Kidney (tissue), 14 donors: Measurements from ENCODE around the gene GRIA2. TPM values are rescaled to one million over a fixed set of nuclear protein-coding genes. Genes with fewer than 3 reads are reported as not detected.

Experiments used
- DNase-seq, 5 donors: peaks; one replicate each; pipeline ENCODE4 v3.0.0-alpha.2; 2013 to 2020
- FAIRE-seq: peaks from 2 replicates; lab custom pipeline; 2012; peaks lifted over from hg19 to GRCh38; lab: Jason Lieb, UNC
- H3K27ac ChIP-seq, 2 donors: one replicate each; pipeline ENCODE4 v1.7.0; 2013; ENCODE audit warnings: low read depth in 2 of 2, low read length in 2 of 2, inconsistent platforms in 1 of 2
- H3K27me3 ChIP-seq: one replicate; pipeline ENCODE4 v1.7.1; 2013; ENCODE audit warnings: low read length, inconsistent platforms; ENCODE audit not compliant: control insufficient read depth, insufficient read depth
- H3K36me3 ChIP-seq, 3 donors: one replicate each; pipeline versions ENCODE4 v1.7.0 to v1.7.1; 2013; ENCODE audit warnings: low read length in 3 of 3, control low read depth in 1 of 3, inconsistent platforms in 1 of 3; ENCODE audit not compliant: insufficient read depth in 3 of 3, control insufficient read depth in 2 of 3
- H3K4me1 ChIP-seq, 3 donors: one replicate each; pipeline versions ENCODE4 v1.7.0 to v1.7.1; 2013; ENCODE audit warnings: low read length in 3 of 3, inconsistent platforms in 1 of 3, low read depth in 1 of 3; ENCODE audit not compliant: control insufficient read depth in 2 of 3, insufficient read depth in 2 of 3
- H3K4me3 ChIP-seq, 3 donors: one replicate each; pipeline versions ENCODE4 v1.7.0 to v1.8.1; 2013; ENCODE audit warnings: low read length in 3 of 3, control low read depth in 1 of 3, inconsistent platforms in 1 of 3
- H3K9ac ChIP-seq, 3 donors: one replicate each; pipeline versions ENCODE4 v1.7.0 to v1.7.1; 2013; ENCODE audit warnings: low read length in 3 of 3, control low read depth in 1 of 3, inconsistent platforms in 1 of 3
- H3K9me3 ChIP-seq, 3 donors: one replicate each; pipeline versions ENCODE4 v1.7.0 to v1.7.1; 2013; ENCODE audit warnings: low read length in 3 of 3, control low read depth in 1 of 3, inconsistent platforms in 1 of 3; ENCODE audit not compliant: control insufficient read depth in 2 of 3, insufficient read depth in 1 of 3
- CTCF ChIP-seq: IDR thresholded peaks from 3 replicates; pipeline ENCODE4 v1.5.1; 2012; ENCODE audit warnings: mild to moderate bottlenecking, moderate library complexity, borderline replicate concordance; ENCODE audit not compliant: insufficient read depth; ENCODE audit errors: extremely low read depth
- intact Hi-C: fragments of 100-400 bp; cut with DNase I; formaldehyde crosslinking; loops from one replicate; pipeline ENCODE4 v1.11.1; 2022
- polyA plus RNA-seq: library from polyadenylated mRNA; stranded (reverse); fragments of 350-450 nt; fragmentation: Illumina TruSeq; extraction: RNeasy Lipid Tissue Mini Kit (QIAGEN cat#74804); gene quantifications from one replicate; pipeline ENCODE4 v1.2.3, GENCODE V29; 2014; ENCODE audit warnings: low read depth, low replicate concordance; ENCODE audit not compliant: insufficient read depth
- total RNA-seq: library from RNA; stranded (reverse); fragmentation: NEBNext Ultra II Directional; extraction: Animal tissue kit (Norgen Biotek cat#: 25700); gene quantifications from one replicate; pipeline ENCODE4 v1.2.1, GENCODE V29; 2021
- donor health status: control.
- donor health status: control.
- donor health status: control.
- donor health status: control.
- donor health status: control.
- donor health status: DM: yes; HTN: yes; CAD: no.
- donor health status: Normal renal cell carcinoma (clear cell type).

The GRIA2 gene
- total and polyA plus RNA-seq, 2 donors from 2014 or later: 0.54 to 0.80 TPM

- FAIRE-seq (no peak), DNase-seq (no peak)
- no peak overlapping the region for H3K9ac ChIP-seq
- TF ChIP-seq CTCF: no peak
- H3K4me3 ChIP-seq: no peak overlapping the region
- intact Hi-C loops: no loop called here
- peaks cover 10% of the 10 kb centered on the region for H3K27me3 ChIP-seq
- H3K4me1 ChIP-seq: peaks cover 0 to 2% (median 0%) of the 10 kb centered on the region in 3 donors
- no peaks in the 10 kb centered on the region for H3K9me3 ChIP-seq
- no peak overlapping the region for H3K27ac ChIP-seq
- H3K36me3 ChIP-seq: no peaks in the 10 kb centered on the region
Observed at GRCh38 chr4:157225096-157225495, 4.6 kb downstream of the GRIA2 start.

- Histone ChIP-seq H3K9me3 (no peaks in the 10 kb centered on the region), H3K36me3 (no peaks in the 10 kb centered on the region), H3K9ac (no peak overlapping the region), H3K27me3 (peaks cover 6% of the 10 kb centered on the region), H3K27ac (no peak overlapping the region), H3K4me3 (no peak overlapping the region), H3K4me1 (peaks cover 0 to 2% (median 0%) of the 10 kb centered on the region in 3 donors)
- DNase-seq: no peak
- TF ChIP-seq CTCF: no peak
- FAIRE-seq: no peak
- intact Hi-C loops: no loop called here
Observed at GRCh38 chr4:157226035-157226434, 5.5 kb downstream of the GRIA2 start.

- DNase-seq (no peak), FAIRE-seq (no peak)
- peaks cover 2% of the 10 kb centered on the region for H3K27me3 ChIP-seq
- intact Hi-C loops: no loop called here
- no peak overlapping the region for H3K9ac ChIP-seq
- no peak overlapping the region for H3K27ac ChIP-seq
- no peaks in the 10 kb centered on the region for H3K9me3 ChIP-seq
- no peaks in the 10 kb centered on the region for H3K36me3 ChIP-seq
- peaks cover 0 to 2% (median 0%) of the 10 kb centered on the region in 3 donors for H3K4me1 ChIP-seq
- H3K4me3 ChIP-seq: no peak overlapping the region
- TF ChIP-seq CTCF: no peak
Observed at GRCh38 chr4:157226601-157227000, 6.1 kb downstream of the GRIA2 start.

- DNase-seq (no peak), FAIRE-seq (no peak)
- H3K4me1 ChIP-seq: no peaks in the 10 kb centered on the region
- no peak for TF ChIP-seq CTCF
- H3K9ac ChIP-seq: no peak overlapping the region
- no peaks in the 10 kb centered on the region for H3K36me3 ChIP-seq
- H3K9me3 ChIP-seq: no peaks in the 10 kb centered on the region
- no peaks in the 10 kb centered on the region for H3K27me3 ChIP-seq
- no peak overlapping the region for H3K4me3 ChIP-seq
- intact Hi-C loops: no loop called here
- no peak overlapping the region for H3K27ac ChIP-seq
Observed at GRCh38 chr4:157231525-157231924, 11.0 kb downstream of the GRIA2 start.
